Daoy (cell line): ENCODE measurements around the gene PRCD. TPM values are rescaled to one million over a fixed set of nuclear protein-coding genes. Genes with fewer than 3 reads are reported as not detected.
A peak's percentile ranks its signal among the peaks of the same experiment; 100 is the strongest.
"Not testable (repeated sequence)": the region's sequence is repeated elsewhere in the genome, so short reads cannot be mapped to it uniquely, and the experiment has no call there.

Source experiments
- DNase-seq: peaks from one replicate; pipeline ENCODE4 v3.0.0-alpha.2; 2015; ENCODE audit warnings: low read depth
- total RNA-seq: library from RNA; depleted of rRNA; stranded (reverse); fragments of >200 nt; shearing (Covaris generic); gene quantifications from 2 replicates; pipeline ENCODE4 v1.2.3, GENCODE V29; 2014

PRCD gene
- total RNA-seq, 1 experiment from 2014 or later: 0.51 TPM

DNA sequence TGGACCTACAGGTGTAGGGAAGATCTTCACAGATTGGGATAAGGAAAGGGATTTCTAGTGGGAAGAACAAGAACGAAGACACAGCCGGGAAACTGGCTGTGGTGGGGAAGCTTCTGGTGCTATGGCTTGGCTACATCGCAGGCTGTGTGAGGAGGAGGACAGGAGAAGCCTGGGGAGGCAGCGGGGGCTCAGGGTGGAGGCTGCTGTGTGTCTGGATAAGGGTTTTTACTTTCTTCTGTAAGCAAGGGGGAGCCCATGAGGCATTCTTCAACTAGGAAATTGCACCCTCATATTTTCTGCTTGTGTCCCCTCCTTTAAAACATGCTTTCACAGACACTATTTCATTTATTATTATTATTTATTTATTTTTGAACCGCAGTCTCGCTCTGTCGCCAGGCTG lies 35.7 kb upstream of the PRCD start:
- DNase-seq: no peak

DNA sequence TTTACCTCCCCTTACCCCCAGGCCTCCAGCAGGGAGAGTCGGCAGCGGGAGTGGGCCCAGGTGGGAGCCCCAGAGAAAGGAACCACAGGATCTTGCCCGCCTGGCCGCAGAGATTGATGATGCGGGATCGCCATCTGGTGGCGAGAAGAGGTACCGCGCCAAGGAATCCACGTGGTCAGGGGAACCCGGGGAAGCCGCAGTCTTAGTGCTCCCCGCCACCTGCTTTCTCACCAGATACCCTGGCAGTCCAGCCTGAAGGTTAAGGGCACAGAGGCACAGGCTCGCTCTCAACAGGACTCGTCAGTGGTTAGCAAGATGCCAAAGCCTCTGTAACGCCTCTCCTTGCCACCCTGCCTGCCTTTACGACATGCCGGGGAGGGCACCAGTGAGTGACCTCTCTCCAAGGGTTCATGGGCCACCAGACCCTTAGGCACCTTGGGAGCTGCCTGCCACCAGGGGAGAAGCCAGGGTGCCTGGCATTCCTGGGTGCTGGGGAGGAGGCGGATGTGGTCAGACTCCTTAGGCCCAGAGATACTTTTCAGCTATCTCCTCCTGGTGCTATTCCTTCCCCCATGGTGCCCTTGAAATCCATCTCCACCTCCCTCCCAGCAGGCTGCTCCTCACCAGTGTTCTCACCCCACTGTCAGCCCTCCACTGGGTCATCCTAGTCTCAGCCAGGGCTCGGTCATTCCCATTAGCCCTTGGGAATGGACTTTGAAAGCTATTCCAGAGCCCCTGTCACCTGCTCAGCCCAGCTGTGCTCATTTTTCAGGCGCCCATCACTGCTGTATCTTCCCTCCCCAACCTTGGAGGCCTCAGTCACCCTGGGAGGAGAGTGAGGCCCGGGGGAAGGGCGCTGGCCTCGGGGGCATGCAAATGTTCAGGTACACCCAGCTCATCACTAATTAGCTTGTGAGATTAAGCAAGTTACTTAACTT lies 33.2 kb upstream of the PRCD start:
- peak; percentile 81 for DNase-seq

DNA sequence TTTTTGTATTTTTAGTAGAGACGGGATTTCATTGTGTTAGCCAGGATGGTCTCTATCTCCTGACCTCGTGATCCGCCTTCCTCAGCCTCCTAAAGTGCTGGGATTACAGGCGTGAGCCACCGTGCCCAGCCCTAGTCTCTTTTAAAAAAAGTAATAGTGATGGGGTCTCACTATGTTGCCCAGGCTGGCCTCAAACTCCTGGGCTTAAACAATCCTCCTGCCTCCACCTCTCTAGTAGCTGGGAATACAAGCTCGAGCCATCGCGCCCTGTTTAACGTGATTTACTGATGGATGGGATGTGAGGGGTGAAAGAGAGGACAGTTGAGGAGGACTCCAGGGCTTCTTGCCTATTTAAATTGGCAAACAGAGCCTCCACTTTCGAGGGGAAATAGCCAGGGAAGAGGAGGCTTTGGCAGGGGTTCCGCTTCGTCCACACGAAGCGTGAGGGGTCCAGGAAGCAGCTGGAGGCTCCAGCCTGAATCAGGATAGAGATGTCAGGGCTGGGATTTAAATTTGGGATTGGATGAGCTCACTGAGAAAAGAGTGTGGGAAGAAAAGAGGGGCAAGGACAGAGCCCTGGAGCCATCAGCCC lies 31.3 kb upstream of the PRCD start:
- DNase-seq: not testable (repeated sequence)

DNA sequence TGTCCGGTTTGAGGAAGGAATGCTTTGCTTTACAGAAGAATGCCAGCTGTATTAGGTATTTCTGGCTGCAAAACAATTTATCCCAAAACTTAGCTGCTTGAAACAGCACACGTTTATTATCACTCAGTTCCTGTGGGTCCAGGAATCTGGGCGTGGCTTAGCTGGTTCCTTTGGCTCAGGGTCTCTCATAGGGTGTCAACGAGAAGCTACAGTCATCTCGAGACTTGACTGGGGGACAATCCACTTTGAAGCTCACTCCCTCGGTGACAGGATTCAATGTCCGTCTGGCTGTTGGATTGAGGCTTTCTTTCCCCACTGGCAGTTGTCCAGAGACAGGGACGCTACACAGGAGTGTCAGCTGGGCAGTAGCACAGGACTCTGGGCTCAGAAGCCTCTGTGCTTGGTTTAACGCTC lies 29.0 kb upstream of the PRCD start:
- DNase-seq: no peak

DNA sequence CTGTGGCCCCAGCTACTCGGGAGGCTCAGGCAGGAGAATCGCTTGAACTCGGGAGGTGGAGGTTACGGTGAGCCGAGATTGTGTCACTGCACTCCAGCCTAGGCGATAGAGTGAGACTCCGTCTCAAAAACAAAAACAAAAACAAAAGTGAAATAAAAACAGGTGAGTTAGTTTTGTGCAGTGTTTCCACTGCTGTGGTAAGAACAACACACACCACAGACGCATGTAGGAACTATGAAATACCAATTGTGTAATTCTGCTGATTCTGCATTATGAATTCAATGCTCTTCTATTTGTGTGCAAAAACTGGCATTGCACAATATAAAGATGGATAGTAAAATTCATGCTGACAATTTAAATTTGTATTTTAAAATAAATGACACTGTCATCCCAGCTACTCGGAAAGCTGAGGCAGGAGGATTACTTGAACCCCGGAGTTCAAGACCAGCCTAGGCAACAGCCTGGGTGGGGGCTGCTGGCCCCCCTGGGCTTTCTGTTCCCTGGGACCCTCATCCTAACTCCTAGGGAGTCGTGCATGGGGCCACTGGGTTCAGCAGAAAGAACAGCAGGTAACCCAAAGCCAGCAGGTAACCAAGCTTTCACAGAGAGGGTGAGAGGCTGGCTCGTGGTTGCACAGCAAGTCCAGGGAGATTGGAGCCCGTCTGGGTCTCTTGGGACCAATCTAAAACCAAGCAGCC lies 28.0 kb upstream of the PRCD start:
- no peak for DNase-seq

DNA sequence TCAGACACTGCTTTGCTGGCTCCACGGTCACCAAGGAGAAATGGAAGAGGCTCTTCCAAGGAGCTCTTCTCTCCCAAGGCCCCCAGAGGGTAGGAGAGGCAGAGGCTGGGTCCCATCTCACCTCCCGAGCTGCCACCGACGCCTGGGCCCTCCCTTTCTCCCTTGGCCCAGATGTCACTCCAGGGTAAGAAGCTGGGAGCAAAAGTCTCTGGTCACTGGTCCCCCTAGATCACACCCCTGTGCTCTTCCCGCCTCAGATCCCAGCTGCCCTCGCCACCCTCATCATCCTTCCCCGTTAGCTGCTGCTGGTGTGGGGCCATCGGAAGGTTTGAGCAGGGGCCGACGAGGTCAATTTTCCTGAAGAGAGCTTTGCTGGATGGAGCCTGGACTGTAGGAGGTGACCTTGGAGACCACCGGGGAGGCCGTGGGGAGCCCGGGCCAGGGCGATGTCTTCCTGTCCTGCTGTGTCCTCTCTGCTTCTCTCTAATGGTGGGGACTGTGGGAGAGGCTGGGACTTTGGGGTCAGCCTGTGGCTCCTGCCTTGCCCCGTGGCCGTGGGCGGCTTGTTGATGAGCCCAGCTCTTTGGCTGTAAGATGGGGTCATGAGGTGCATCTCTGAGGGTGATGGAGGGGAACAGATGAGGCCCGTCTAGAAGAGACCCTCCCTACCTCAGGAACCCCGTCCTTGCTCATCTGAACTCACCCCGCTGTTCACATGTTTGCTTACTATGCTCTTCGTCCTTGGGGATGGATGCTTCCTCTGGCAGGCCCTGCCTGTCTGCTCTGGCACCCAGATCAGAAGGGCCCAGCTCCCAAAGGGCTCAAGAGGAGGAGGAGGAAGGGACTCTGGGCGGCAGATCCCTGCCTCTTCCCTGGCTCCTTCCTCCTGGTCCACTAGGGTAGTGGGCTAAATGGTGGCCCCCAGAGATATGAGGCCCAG lies 27.2 kb upstream of the PRCD start:
- DNase-seq: no peak

DNA sequence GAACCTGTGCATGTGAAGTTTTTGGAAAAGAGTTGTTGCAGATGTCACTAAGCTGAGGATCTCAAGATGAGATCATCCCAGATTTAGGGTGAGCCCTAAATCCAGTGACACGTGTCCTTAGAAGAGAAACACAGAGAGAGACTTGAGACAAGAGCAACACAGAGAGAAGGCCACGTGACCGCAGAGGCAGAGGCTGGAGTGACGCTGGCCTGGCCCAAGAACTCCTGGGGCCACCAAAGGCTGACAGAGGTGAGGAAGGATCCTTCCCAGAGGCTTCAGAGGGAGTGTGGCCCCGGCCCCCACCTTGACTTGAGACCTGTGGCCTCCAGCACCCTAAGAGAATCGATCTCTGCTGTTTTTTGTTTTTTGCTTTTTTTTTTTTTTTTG lies 26.5 kb upstream of the PRCD start:
- no peak for DNase-seq

DNA sequence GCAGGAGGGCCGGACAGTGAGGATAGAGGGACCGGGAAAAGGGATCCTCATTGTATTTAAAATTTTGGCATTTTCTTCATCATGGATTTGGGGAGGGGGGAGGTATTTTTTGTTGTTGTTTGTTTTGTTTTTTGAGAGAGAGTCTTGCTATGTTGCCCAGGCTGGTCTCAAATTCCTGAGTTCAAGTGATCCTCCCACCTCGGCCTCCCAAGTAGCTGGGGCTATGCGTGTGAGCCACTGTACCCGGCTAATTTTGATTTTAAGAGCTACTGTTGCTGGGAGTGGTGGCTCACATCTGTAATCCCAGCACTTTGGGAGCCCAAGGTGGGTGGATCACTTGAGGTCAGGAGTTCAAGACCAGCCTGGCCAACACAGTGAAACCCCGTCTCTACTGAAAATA lies 25.5 kb upstream of the PRCD start:
- not testable (repeated sequence) for DNase-seq

DNA sequence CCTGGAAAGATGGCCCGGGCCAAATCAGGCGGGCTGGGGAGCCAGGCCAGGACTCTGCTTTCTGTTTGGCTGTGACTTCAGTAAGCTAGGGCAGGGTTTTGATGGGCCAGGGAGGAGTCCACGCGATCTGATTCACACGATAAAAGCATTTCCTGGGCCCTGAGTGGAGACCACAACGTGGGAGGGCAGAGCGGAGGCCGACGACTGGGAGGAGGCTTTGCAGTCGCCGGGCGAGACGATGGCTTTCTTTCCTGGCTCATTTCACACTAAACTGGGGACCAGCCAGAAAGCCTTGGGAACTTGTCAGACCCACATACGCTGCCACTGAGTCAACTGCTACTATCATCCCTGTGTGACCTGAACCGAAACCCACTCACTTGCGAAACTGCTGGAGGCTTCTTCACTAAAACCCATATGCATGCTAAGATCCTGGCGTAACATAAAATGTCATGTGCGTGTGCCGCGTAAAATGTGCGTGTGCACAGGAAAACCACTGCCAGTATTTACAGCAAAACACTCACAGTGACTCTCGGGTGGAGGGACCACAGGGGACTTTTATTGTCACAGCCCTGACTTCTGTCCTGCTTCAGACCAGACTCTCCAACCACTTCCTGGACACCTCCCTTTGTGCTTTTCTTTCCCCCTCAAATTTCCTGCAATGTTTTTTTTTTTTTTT lies 24.4 kb upstream of the PRCD start:
- peak; percentile 95 for DNase-seq

DNA sequence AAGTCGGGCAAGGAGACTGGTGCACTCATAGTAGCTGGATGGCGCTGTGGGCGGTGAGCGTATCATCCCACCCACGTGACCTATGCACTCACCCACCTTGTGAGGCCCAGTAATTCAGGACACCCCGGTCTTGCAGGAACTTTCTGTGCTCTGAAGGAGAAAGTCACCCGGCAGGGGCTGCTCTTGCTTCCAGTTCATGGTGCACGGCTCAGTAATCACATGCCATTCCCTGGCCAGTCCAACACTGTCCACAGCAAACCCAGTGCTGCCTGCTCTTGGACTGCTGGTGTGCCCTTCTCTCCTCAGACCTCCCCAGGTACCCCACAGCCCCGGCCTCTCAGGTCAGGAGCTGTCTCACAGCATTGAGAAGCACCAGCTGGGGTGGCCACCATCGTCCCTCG lies 22.2 kb upstream of the PRCD start:
- no peak for DNase-seq

DNA sequence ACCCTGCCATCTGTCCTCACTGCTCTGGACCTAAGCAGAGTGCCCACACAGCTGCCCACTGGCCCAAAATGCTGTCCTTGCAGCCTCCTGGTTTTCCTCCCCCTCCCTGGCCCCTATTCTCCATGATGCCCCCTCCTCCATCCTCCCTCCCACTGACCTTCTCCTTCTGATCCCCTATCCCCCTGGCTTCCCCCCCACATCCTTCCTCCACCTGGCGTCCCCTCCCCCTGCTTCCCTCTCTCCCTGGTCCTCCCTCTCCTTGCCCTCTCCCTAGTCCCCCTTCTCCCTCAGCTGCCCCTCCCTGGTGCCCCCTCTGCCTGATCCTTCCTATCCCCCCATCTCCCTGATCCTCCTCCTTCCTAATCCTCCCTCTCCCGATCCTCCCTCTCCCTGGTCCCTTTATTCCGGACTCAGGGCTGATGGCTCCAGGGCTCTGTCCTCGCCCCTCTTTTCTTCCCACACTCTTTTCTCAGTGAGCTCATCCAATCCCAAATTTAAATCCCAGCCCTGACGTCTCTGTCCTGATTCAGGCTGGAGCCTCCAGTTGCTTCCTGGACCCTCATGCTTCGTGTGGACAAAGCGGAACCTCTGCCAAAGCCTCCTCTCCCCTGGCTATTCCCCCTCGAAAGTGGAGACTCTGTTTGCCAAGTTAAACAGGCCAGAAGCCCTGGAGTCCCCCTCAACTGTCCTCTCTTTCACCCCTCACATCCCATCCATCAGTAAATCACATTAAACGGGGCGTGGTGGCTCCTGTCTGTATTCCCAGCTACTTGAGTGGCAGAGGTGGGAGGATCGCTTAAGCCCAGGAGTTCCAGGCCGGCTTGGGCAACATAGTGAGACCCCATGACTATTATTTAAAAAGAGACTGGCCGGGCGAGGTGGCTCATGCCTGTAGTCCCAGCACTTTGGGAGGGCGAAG lies 20.5 kb upstream of the PRCD start:
- no peak for DNase-seq

DNA sequence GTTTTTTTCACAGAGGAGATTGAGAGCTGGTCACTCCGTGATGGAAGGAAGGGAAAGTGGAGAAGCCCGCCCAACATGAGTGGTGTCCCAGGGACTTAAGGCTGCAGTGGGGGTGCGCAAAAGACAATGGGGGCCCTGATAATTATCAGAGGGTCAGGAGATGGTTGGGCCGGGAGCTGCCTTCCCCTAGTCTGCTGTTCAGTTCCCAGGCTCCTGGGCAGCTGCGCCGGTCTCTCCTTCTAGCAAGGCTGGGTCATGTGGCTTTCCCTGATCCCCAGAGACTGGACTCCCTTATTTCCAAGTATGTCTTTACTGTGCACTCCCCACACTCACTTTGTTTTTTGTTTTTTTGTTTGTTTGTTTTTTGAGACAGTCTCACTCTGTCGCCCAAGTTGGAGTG lies 18.6 kb upstream of the PRCD start:
- DNase-seq: no peak

DNA sequence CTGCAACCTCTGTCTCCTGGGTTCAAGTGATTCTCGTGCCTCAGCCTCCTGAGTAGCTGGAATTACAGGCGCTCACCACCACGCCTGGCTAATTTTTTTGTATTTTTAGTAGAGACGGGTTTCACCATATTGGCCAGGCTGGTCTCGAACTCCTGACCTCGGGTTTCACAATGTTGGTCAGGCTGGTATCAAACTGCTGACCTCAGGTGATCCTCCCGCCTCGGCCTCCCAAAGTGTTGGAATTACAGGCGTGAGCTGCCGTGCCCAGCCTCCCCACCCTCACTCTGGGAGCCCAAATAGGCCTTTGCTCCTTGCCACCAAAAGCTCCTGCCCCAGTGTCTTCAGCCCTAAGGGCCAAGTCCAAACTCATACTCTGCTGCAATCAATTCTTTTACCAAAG lies 18.2 kb upstream of the PRCD start:
- DNase-seq: not testable (repeated sequence)

DNA sequence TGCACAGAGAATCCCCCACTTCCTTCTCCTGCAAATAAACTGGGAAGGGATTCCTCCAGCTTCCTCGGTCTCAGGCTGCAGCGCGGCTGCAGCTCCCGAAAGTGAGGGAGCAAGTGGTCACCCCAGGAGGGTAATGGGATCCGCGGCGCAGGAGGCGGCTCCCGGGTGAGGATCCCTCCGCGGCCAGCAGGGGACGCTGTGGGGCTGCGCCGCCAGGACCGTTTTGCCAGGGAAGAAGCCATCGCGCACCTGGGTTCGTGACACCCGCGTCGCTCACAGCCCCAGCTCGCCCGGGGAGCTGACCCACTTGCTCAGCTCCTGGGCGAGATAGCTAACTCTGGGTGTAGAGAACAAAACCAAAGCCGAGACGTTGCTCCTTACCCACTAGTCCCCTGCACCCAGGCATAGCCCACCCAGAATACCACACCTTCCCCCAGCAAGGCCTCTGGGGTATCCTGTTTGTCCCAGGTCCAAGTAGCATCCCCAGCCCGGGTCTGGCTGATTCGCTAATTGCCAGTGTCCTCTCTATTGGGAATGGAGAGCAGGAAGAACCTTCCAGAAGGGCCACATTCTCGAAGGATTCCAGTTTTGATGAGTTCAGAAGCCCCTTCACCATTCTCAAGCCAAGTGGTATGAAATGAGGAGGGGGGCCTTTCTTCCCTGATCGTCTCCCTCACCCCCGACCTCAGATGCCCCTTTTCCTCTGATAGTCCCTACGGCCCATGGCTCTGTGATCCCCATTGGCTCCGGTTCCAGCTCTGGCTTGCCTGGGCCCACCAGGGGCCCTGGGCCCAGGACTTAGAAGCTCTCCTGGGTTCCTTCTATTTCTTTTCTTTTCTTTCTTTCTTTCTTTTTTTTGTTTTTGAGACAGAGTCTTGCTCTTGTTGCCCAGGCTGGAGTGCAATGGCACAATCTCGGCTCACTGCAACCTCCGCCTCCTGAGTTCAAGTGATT lies 16.5 kb upstream of the PRCD start:
- peak; percentile 76 for DNase-seq

DNA sequence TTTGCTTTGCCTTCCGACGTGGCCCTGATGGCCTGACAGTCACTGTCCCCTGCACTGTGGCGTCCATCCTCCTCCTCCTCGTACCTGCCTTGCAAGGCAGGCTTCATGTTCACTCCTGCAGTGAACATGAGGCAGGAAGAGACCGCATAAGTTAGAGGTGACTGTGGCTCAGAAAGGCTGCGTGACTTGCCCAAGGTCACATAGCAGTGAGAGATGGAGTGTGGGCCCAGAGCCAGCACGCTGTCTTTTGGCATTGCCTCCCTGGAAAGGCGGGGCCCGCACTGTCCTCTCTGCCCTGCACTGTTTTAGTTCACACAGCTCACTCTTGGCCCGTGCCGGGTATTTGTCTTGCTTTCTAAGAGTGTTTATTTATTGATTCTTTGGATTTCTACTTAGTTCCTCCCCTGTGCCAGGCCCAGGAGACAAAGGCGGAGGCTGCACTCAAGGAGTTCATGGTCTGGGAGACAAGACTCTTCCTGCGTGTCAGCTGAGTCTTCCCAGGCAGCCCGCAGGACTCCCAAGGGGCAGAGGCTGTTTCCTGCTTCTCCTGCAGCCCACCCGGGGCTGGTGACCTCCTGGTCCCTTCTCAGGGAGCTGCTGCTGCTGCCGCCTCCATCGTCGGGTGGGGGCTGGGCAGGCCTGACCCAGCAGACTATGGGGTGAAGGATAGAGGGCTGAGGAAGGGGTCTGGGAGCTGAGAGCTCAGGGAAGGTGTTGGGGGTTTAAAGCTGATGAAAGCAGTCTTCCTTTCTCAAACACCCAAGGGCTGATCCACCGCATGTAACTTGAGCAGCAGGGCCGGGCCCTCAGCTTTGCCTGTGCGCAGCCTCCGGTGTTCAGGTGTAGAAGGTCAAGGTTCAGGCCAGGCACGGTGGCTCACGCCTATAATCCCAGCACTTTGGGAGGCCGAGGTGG lies 15.0 kb upstream of the PRCD start:
- DNase-seq: peak; percentile 56

DNA sequence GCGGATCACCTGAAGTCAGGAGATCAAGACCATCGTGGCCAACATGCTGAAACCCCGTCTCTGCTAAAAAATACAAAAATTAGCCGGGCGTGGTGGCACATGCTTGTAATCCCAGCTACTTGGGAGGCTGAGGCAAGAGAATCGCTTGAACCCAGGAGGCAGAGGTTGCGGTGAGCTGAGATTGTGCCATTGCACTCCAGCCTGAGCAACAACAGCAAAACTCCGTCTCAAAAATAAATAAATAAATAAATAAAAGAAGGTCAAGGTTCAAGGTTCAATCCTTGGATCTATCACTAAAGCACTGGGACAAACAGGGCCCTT lies 14.4 kb upstream of the PRCD start:
- DNase-seq: not testable (repeated sequence)

DNA sequence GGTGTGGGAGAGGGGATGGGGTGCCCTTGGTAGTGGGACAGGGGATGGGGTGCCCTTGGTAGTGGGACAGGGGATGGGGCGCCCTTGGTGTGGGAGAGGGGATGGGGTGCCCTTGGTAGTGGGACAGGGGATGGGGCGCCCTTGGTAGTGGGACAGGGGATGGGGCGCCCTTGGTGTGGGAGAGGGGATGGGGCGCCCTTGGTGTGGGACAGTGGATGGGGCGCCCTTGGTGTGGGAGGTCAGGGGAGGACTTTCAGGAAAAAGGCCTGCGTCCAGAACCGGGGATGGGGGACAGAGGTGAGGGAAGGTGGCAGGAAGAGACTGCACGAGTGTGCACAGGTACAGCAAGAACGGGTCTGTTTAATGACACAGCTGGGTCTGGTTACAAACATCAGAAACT lies 12.8 kb upstream of the PRCD start:
- DNase-seq: not testable (repeated sequence)
